Measurements from ENCODE around the gene TMEM108.

The TMEM108 gene

DNA sequence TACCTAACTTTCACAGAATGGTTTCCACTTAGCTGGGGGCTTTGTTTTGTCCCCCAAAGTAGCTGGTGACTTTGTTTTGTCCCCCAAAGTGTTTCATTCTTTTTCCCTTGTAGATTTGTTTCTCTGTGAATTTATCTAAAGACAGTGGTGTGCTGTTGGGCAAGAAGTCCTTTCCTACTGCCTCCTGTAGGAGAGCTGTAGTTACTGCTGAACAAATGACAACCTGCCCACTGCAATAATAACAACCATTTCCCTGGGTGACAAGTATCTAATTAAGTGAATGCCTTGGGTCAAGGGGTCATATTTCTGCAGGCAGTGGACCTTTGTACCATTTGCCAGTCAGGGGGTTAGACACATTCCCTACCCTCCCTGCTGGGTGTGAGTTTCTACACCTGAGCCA, 236.3 kb downstream of the TMEM108 start:
- ATAC-seq: no peak
- TF ChIP-seq ZNF565 (CRISPR knock-in tag; conservative IDR thresholded peaks at IDR 0.05; ENCODE audit: low read depth) (no peak), ZFP3 (CRISPR knock-in tag; IDR thresholded peaks at IDR 0.05) (no peak), BACH2 (CRISPR knock-in tag; IDR thresholded peaks at IDR 0.05; ENCODE audit: borderline replicate concordance) (no peak), ZNF8 (CRISPR knock-in tag; IDR thresholded peaks at IDR 0.05) (no peak), ZNF70 (CRISPR knock-in tag; IDR thresholded peaks at IDR 0.05) (no peak), ESRRG (CRISPR knock-in tag; IDR thresholded peaks at IDR 0.05) (no peak), ARNTL (CRISPR knock-in tag; IDR thresholded peaks at IDR 0.05; ENCODE audit: borderline replicate concordance, low read depth) (no peak), PPARA (CRISPR knock-in tag; IDR thresholded peaks at IDR 0.05; ENCODE audit: borderline replicate concordance) (no peak), OSR1 (CRISPR knock-in tag; IDR thresholded peaks at IDR 0.05) (no peak), CSDC2 (CRISPR knock-in tag; IDR thresholded peaks at IDR 0.05) (no peak), ISL1 (CRISPR knock-in tag; IDR thresholded peaks at IDR 0.05) (no peak), SNAI2 (CRISPR knock-in tag; IDR thresholded peaks at IDR 0.05) (no peak), TCF4 (CRISPR knock-in tag; IDR thresholded peaks at IDR 0.05; ENCODE audit: borderline replicate concordance) (no peak), GLIS3 (CRISPR knock-in tag; IDR thresholded peaks at IDR 0.05) (no peak), ZFP30 (CRISPR knock-in tag; IDR thresholded peaks at IDR 0.05) (no peak)
- TF ChIP-seq, protein P1, sequence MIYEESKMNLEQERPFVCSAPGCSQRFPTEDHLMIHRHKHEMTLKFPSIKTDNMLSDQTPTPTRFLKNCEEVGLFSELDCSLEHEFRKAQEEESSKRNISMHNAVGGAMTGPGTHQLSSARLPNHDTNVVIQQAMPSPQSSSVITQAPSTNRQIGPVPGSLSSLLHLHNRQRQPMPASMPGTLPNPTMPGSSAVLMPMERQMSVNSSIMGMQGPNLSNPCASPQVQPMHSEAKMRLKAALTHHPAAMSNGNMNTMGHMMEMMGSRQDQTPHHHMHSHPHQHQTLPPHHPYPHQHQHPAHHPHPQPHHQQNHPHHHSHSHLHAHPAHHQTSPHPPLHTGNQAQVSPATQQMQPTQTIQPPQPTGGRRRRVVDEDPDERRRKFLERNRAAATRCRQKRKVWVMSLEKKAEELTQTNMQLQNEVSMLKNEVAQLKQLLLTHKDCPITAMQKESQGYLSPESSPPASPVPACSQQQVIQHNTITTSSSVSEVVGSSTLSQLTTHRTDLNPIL (CRISPR knock-in tag; IDR thresholded peaks at IDR 0.05; ENCODE audit: low read depth): no peak
- TF ChIP-seq, protein P2, sequence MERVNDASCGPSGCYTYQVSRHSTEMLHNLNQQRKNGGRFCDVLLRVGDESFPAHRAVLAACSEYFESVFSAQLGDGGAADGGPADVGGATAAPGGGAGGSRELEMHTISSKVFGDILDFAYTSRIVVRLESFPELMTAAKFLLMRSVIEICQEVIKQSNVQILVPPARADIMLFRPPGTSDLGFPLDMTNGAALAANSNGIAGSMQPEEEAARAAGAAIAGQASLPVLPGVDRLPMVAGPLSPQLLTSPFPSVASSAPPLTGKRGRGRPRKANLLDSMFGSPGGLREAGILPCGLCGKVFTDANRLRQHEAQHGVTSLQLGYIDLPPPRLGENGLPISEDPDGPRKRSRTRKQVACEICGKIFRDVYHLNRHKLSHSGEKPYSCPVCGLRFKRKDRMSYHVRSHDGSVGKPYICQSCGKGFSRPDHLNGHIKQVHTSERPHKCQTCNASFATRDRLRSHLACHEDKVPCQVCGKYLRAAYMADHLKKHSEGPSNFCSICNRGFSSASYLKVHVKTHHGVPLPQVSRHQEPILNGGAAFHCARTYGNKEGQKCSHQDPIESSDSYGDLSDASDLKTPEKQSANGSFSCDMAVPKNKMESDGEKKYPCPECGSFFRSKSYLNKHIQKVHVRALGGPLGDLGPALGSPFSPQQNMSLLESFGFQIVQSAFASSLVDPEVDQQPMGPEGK (CRISPR knock-in tag; IDR thresholded peaks at IDR 0.05; ENCODE audit: borderline replicate concordance): no peak
- TF ChIP-seq, protein P3, sequence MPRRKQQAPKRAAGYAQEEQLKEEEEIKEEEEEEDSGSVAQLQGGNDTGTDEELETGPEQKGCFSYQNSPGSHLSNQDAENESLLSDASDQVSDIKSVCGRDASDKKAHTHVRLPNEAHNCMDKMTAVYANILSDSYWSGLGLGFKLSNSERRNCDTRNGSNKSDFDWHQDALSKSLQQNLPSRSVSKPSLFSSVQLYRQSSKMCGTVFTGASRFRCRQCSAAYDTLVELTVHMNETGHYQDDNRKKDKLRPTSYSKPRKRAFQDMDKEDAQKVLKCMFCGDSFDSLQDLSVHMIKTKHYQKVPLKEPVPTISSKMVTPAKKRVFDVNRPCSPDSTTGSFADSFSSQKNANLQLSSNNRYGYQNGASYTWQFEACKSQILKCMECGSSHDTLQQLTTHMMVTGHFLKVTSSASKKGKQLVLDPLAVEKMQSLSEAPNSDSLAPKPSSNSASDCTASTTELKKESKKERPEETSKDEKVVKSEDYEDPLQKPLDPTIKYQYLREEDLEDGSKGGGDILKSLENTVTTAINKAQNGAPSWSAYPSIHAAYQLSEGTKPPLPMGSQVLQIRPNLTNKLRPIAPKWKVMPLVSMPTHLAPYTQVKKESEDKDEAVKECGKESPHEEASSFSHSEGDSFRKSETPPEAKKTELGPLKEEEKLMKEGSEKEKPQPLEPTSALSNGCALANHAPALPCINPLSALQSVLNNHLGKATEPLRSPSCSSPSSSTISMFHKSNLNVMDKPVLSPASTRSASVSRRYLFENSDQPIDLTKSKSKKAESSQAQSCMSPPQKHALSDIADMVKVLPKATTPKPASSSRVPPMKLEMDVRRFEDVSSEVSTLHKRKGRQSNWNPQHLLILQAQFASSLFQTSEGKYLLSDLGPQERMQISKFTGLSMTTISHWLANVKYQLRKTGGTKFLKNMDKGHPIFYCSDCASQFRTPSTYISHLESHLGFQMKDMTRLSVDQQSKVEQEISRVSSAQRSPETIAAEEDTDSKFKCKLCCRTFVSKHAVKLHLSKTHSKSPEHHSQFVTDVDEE (CRISPR knock-in tag; IDR thresholded peaks at IDR 0.05): no peak
- TF ChIP-seq, protein P4, sequence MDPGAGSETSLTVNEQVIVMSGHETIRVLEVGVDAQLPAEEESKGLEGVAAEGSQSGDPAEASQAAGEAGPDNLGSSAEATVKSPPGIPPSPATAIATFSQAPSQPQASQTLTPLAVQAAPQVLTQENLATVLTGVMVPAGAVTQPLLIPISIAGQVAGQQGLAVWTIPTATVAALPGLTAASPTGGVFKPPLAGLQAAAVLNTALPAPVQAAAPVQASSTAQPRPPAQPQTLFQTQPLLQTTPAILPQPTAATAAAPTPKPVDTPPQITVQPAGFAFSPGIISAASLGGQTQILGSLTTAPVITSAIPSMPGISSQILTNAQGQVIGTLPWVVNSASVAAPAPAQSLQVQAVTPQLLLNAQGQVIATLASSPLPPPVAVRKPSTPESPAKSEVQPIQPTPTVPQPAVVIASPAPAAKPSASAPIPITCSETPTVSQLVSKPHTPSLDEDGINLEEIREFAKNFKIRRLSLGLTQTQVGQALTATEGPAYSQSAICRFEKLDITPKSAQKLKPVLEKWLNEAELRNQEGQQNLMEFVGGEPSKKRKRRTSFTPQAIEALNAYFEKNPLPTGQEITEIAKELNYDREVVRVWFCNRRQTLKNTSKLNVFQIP (CRISPR knock-in tag; IDR thresholded peaks at IDR 0.05; ENCODE audit: borderline replicate concordance, low read depth): no peak
- TF ChIP-seq, protein P5, sequence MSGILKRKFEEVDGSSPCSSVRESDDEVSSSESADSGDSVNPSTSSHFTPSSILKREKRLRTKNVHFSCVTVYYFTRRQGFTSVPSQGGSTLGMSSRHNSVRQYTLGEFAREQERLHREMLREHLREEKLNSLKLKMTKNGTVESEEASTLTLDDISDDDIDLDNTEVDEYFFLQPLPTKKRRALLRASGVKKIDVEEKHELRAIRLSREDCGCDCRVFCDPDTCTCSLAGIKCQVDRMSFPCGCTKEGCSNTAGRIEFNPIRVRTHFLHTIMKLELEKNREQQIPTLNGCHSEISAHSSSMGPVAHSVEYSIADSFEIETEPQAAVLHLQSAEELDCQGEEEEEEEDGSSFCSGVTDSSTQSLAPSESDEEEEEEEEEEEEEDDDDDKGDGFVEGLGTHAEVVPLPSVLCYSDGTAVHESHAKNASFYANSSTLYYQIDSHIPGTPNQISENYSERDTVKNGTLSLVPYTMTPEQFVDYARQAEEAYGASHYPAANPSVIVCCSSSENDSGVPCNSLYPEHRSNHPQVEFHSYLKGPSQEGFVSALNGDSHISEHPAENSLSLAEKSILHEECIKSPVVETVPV (CRISPR knock-in tag; IDR thresholded peaks at IDR 0.05): no peak

DNA sequence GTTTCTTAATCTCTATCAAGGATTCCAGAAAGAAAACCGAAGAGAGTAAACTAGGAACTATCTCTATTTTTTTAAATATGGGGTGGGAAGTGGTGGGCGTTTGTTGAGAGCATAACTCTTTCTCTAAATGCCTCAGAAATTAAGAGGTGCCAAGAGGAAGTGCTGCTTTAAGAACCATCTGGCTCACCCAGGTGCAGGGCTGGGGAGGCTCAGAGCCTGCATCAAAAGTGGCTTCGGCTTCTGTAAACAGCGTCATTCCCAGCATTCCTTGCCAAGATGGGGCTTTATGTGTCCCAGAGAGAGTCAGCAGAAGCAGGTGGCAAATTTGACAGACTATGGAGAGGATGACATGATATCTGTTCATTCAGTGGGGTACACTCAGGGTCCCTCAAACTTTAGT, 238.4 kb downstream of the TMEM108 start:
- no peak for ATAC-seq

More for the DNA sequence above, 238.4 kb downstream of the TMEM108 start:
- no peak for TF ChIP-seq ZNF70 (CRISPR knock-in tag; IDR thresholded peaks at IDR 0.05)
- TF ChIP-seq GLIS3 (CRISPR knock-in tag; IDR thresholded peaks at IDR 0.05): no peak
- no peak for TF ChIP-seq ARNTL (CRISPR knock-in tag; IDR thresholded peaks at IDR 0.05; ENCODE audit: borderline replicate concordance, low read depth)
- TF ChIP-seq BACH2 (CRISPR knock-in tag; IDR thresholded peaks at IDR 0.05; ENCODE audit: borderline replicate concordance): no peak
- TF ChIP-seq CSDC2 (CRISPR knock-in tag; IDR thresholded peaks at IDR 0.05): no peak
- no peak for TF ChIP-seq ESRRG (CRISPR knock-in tag; IDR thresholded peaks at IDR 0.05)
- no peak for TF ChIP-seq RARB (CRISPR knock-in tag; IDR thresholded peaks at IDR 0.05)
- no peak for TF ChIP-seq TCF4 (CRISPR knock-in tag; IDR thresholded peaks at IDR 0.05; ENCODE audit: borderline replicate concordance)
- TF ChIP-seq ZNF565 (CRISPR knock-in tag; conservative IDR thresholded peaks at IDR 0.05; ENCODE audit: low read depth): no peak
- TF ChIP-seq ZFP30 (CRISPR knock-in tag; IDR thresholded peaks at IDR 0.05): no peak
- TF ChIP-seq, protein P1 (CRISPR knock-in tag; IDR thresholded peaks at IDR 0.05; ENCODE audit: low read depth): no peak
- TF ChIP-seq, protein P3 (CRISPR knock-in tag; IDR thresholded peaks at IDR 0.05): no peak
